Measurements from ENCODE around the gene H1-8.

H1-8 gene

DNA sequence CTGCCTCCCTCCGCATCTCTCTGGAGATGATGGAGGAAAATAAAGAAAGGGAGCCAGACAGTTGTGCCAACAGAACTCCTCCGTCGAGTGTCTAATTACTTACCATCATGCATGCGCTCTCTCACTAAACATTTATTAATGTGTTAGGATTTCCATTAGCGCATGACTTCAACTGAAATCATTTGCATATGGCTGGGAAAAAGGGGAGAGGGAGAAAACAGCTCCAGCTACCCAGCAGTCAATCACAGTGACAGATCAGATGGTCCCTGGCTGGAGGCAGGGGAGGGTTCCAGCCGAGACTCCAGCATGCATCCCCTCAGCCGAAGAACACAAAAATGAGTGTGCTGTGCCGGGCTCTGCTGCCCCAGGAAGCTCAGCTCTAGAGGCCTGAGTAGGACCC, 21.4 kb upstream of the H1-8 start:
- no peak for DNase-seq (ENCODE audit: extremely low spot score)
- TF ChIP-seq, protein P1, sequence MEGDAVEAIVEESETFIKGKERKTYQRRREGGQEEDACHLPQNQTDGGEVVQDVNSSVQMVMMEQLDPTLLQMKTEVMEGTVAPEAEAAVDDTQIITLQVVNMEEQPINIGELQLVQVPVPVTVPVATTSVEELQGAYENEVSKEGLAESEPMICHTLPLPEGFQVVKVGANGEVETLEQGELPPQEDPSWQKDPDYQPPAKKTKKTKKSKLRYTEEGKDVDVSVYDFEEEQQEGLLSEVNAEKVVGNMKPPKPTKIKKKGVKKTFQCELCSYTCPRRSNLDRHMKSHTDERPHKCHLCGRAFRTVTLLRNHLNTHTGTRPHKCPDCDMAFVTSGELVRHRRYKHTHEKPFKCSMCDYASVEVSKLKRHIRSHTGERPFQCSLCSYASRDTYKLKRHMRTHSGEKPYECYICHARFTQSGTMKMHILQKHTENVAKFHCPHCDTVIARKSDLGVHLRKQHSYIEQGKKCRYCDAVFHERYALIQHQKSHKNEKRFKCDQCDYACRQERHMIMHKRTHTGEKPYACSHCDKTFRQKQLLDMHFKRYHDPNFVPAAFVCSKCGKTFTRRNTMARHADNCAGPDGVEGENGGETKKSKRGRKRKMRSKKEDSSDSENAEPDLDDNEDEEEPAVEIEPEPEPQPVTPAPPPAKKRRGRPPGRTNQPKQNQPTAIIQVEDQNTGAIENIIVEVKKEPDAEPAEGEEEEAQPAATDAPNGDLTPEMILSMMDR (IDR thresholded peaks at IDR 0.05; ENCODE audit: control extremely low read depth, extremely low read depth, low read depth, missing control alignments) = no peak
- ChIA-PET POLR2A (interaction anchor here (1.0 kb wide), 1 partner anchor 82 kb away, joined by 3 read pairs; the partner anchor contains the start of genes IFT122 and MBD4), CTCF (no interaction called here)

DNA sequence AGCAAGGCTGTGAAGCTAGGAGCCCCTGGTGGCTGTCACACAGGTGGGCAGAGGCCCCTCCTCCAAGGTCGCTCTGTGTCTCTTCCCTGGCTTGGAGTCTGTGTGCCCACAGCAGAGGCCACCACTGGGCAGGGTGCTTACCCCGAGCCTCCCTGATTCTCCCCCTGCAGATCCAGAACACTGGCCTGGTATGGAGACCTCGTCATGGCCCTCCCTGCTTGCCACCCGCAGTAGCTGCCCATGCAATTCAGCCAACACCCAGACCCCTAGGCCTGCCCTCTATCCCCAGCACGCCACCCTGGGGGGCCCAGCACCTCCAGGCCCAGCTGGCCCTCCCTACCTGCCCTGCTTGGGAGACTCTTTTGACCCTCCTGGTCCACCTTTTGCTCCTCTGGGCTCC, 20.0 kb upstream of the H1-8 start:
- no peak for DNase-seq (ENCODE audit: extremely low spot score)
- TF ChIP-seq, protein P1 (IDR thresholded peaks at IDR 0.05; ENCODE audit: control extremely low read depth, extremely low read depth, low read depth, missing control alignments) = no peak
- ChIA-PET POLR2A (interaction anchor here (1.0 kb wide), 1 partner anchor 83 kb away, joined by 3 read pairs; the partner anchor contains the start of genes IFT122 and MBD4), CTCF (interaction anchor here (1.3 to 2.0 kb wide), 3 partner anchors 9 to 11 kb away, joined by 3 to 6 read pairs (median 4); no protein-coding TSS in a partner anchor)

DNA sequence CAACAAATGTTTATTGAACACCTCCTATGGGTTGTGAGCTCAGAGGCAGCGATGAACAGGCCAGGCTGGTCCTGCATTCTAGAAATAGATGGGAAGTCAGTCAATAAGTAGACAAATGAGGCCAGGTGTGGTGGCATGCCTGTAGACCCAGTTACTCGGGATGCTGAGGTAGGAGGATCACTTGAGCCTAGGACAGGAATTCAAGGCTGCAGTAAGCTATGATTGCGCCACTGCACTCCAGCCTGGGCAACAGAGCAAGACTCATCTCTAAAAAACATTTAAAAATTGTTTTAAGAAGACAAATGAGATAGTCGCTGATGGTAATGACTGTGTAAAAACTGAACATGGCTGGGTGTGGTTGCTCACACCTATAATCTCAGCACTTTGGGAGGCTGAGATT, 18.9 kb upstream of the H1-8 start:
- DNase-seq (ENCODE audit: extremely low spot score) = no peak
- POLR2A ChIA-PET = no interaction called here
- CTCF ChIA-PET = interaction anchor here (0.7 to 2.0 kb wide), 6 partner anchors 9 to 34 kb away, joined by 3 to 6 read pairs (median 4); no protein-coding TSS in a partner anchor
- TF ChIP-seq, protein P1 (IDR thresholded peaks at IDR 0.05; ENCODE audit: control extremely low read depth, extremely low read depth, low read depth, missing control alignments) = no peak

- ChIA-PET CTCF (interaction anchor here (0.6 to 1.5 kb wide), 5 partner anchors 9 to 142 kb away, joined by 3 to 6 read pairs (median 3); no protein-coding TSS in a partner anchor), POLR2A (no interaction called here)
- TF ChIP-seq, protein P1 (IDR thresholded peaks at IDR 0.05; ENCODE audit: control extremely low read depth, extremely low read depth, low read depth, missing control alignments) = no peak
- no peak for DNase-seq (ENCODE audit: extremely low spot score)
Observed at GRCh38 chr3:129525341-129525968, 17.5 kb upstream of the H1-8 start.

- POLR2A ChIA-PET = no interaction called here
- DNase-seq (ENCODE audit: extremely low spot score) = peak; percentile 86
- CTCF ChIA-PET = interaction anchor here (0.7 to 1.4 kb wide), 3 partner anchors 8 to 43 kb away, joined by 3 to 6 read pairs (median 3); no protein-coding TSS in a partner anchor
- TF ChIP-seq, protein P1 (IDR thresholded peaks at IDR 0.05; ENCODE audit: control extremely low read depth, extremely low read depth, low read depth, missing control alignments) = no peak
Observed at GRCh38 chr3:129526121-129526900, 16.7 kb upstream of the H1-8 start.

DNA sequence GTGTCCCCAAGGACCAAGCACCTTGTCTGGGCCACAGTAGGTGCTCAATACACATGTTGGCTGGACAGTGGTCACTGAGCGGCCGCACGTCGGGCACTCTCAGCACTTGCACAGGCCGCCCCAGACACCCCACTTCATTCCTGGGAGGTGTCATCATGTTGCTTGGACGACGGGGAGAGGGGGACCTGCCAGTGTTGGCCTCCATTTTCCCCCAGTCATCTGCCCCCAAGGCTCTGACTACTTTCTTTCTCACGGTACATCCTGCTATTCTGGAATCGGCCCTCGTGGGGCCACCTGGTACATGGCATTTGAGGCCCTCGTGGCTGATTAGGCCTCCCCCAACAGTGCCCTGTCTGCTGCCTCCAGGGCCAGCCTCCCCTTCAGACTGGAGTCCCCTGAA, 15.7 kb upstream of the H1-8 start:
- TF ChIP-seq, protein P1 (IDR thresholded peaks at IDR 0.05; ENCODE audit: control extremely low read depth, extremely low read depth, low read depth, missing control alignments) = no peak
- POLR2A ChIA-PET = no interaction called here
- no peak for DNase-seq (ENCODE audit: extremely low spot score)
- CTCF ChIA-PET = no interaction called here
